Measurements from ENCODE around the gene UCP3. TPM values are rescaled to one million over a fixed set of nuclear protein-coding genes. Genes with fewer than 3 reads are reported as not detected.
A peak's percentile ranks its signal among the peaks of the same experiment; 100 is the strongest.

UCP3 gene
- total RNA-seq, 1 donor from 2014 or later, result 0.06 TPM

- TF ChIP-seq CTCF (conservative IDR thresholded peaks at IDR 0.05; ENCODE audit: low read depth, low read length), result no peak
- DNase-seq (ENCODE audit: low read depth), result no peak
These were observed 34.6 kb upstream of the UCP3 start for GRCh38 chr11:74043450-74043849.

GRCh38 chr11:74037309-74037708 lies 28.4 kb upstream of the UCP3 start:
- TF ChIP-seq CTCF (conservative IDR thresholded peaks at IDR 0.05; ENCODE audit: low read depth, low read length), result no peak
- DNase-seq (ENCODE audit: low read depth), result peak; percentile 62
- H3K4me3 ChIP-seq (ENCODE audit: low read depth, low read length), result no peak overlapping the region

More at GRCh38 chr11:74043450-74043849, 34.6 kb upstream of the UCP3 start:
- no peak overlapping the region for H3K4me3 ChIP-seq (ENCODE audit: low read depth, low read length)

- no peak for DNase-seq (ENCODE audit: low read depth)
- TF ChIP-seq CTCF (conservative IDR thresholded peaks at IDR 0.05; ENCODE audit: low read depth, low read length), result no peak
- H3K4me3 ChIP-seq (ENCODE audit: low read depth, low read length), result no peak overlapping the region
These were observed 26.4 kb upstream of the UCP3 start for GRCh38 chr11:74035264-74035663.

GRCh38 chr11:74033046-74033445 lies 24.2 kb upstream of the UCP3 start:
- H3K4me3 ChIP-seq (ENCODE audit: low read depth, low read length), result no peak overlapping the region
- DNase-seq (ENCODE audit: low read depth), result no peak
- TF ChIP-seq CTCF (conservative IDR thresholded peaks at IDR 0.05; ENCODE audit: low read depth, low read length), result no peak

- DNase-seq (ENCODE audit: low read depth), result no peak
- H3K4me3 ChIP-seq (ENCODE audit: low read depth, low read length), result no peak overlapping the region
- TF ChIP-seq CTCF (conservative IDR thresholded peaks at IDR 0.05; ENCODE audit: low read depth, low read length), result no peak
These were observed 22.1 kb upstream of the UCP3 start for GRCh38 chr11:74030723-74031676.

GRCh38 chr11:74025467-74026166 lies 16.7 kb upstream of the UCP3 start:
- no peak overlapping the region for H3K4me3 ChIP-seq (ENCODE audit: low read depth, low read length)
- DNase-seq (ENCODE audit: low read depth), result peak; percentile 75
- no peak for TF ChIP-seq CTCF (conservative IDR thresholded peaks at IDR 0.05; ENCODE audit: low read depth, low read length)
